ENCODE measurements around the gene C9orf153.
A peak's percentile ranks its signal among the peaks of the same experiment; 100 is the strongest.
"Not testable (repeated sequence)": the region's sequence is repeated elsewhere in the genome, so short reads cannot be mapped to it uniquely, and the experiment has no call there.

Gene C9orf153

DNA sequence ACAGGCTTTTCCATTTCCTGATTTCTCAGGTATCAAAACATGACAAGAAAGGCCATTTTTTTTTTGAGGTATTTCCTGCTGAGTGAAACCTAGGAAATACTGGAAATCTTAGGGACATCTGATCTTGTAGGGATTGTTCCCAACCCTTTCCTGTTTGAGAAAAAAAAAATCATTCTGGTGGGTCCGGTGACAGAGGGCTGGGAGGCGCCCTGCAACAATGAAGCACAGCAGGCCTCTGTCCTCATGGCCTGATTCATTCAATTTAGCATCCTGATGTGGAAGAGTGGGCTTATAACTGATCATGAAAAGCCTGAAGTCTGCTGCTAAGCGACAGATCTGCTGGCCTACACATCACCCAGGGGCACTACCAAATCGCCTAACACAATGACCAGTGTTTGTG lies 3.0 kb upstream of the C9orf153 start:
- no peak for DNase-seq

DNA sequence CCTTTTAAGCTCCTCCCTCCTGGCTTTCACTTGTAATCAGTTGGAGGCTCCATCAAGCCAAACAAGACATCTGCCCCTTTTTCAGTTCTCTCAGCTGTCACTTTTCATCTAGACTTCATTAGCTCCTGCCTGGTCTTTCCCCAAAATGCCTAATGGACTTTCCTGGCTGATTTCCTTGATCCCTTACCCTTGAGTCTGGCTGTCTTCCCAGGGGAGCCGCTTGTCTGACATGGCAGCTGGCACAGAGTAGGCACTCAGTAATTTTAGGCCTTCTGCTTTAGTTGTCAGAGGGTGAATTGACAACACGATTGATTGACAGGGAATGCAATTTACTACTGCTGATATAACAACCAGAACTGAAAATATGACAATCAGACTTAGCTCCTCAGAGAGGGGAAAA lies 2.1 kb downstream of the C9orf153 start:
- DNase-seq, result no peak

- DNase-seq, result no peak
These were observed 2.8 kb downstream of the C9orf153 start for GRCh38 chr9:86256653-86257052.

DNA sequence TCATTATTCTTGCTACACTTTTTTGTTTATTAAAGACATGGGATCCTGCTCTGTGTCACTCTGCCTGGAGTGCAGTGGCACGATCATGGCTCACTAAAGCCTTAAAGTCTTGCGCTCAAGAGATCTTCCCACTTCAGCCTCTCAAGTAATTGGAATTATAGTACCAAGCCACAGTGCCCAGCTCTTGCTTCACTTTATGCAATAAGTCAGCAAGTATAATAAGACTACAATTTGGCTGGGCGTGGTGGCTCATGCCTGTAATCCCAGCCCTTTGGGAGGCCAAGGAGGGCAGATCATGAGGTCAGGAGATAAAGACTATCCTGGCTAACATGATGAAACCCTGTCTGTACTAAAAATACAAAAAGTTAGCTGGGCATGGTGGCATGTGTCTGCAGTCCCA lies 5.9 kb downstream of the C9orf153 start:
- DNase-seq, result no peak

GRCh38 chr9:86252870-86253269 lies 6.6 kb downstream of the C9orf153 start:
- DNase-seq, result no peak

DNA sequence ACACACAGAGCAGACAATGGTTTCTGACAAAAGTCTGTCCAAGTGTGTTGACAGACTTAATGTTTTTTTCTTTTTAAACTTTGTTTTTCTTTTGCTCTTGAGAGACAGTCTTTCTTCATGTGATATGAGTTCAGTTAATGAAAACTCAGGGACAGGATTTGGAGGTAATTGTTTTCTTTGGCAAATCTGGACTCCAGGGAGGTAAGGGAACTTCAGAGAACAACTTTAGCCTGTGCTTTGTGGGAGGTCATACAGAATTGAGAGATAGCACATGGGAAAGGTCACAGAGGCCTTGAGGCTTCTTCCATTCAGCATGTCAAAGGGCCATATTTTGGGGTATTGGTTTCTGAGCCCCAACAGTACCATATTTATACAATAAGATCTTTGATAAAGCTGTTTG lies 9.3 kb downstream of the C9orf153 start:
- DNase-seq, result no peak

DNA sequence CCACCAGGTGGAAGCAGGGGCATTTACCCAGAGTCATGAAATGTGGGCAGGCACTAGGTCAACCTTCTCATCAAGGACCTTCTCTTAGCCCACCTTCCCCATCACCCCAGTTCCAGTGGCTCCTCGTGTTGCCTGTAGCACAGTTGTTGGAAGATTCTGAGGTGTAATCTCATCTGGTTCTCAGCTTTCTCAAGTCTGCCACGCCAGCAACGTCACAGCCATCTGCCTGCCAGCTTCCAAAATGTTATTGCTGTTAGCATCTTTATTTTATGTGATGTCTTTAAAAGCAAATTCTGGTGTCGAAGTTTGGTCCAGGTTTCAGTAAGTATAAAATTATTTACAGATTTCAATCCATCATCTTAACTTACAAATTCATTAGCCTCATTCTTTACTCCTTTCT lies 10.7 kb downstream of the C9orf153 start:
- no peak for DNase-seq

DNA sequence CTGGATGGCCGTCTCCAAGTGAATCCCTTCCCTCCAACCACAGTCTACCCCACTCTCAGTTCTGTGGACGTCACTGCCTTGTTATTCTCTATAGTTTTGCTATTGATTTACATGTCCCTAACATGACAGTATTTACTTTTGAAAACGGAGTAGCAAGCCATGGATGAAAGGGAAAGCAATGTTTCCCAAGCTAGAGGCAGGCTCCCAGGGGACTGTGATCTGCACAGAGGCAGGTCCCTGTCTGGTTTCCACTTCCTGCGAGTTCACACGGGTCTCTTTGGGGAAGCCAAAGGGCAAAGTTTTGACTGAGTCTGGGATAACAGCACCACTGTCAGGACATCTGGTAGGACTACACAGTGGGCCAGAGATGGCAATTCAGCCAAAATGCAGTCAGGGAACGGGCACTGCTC lies 12.7 kb downstream of the C9orf153 start:
- no peak for DNase-seq

- DNase-seq, result no peak
These were observed 17.4 kb downstream of the C9orf153 start for GRCh38 chr9:86242071-86242470.

DNA sequence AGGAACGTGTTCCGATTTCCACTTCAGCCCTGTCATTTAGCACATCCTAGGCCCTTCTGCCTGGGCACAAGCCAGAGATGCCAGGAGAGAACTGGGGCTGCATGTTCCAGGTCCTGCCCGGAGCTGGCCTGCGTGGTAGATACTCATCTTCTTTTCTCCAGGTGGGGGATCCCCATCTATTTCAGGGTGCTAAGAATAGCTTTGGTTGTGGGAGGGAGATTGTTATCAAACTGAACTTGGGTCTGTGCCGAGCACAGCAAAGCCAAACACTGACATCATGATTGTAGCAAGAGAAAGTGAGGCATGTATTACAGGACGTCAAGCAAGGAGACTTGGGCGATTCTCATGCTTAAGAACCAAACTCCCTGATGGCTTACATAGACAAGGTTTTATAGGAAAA lies 18.2 kb downstream of the C9orf153 start:
- no peak for DNase-seq

DNA sequence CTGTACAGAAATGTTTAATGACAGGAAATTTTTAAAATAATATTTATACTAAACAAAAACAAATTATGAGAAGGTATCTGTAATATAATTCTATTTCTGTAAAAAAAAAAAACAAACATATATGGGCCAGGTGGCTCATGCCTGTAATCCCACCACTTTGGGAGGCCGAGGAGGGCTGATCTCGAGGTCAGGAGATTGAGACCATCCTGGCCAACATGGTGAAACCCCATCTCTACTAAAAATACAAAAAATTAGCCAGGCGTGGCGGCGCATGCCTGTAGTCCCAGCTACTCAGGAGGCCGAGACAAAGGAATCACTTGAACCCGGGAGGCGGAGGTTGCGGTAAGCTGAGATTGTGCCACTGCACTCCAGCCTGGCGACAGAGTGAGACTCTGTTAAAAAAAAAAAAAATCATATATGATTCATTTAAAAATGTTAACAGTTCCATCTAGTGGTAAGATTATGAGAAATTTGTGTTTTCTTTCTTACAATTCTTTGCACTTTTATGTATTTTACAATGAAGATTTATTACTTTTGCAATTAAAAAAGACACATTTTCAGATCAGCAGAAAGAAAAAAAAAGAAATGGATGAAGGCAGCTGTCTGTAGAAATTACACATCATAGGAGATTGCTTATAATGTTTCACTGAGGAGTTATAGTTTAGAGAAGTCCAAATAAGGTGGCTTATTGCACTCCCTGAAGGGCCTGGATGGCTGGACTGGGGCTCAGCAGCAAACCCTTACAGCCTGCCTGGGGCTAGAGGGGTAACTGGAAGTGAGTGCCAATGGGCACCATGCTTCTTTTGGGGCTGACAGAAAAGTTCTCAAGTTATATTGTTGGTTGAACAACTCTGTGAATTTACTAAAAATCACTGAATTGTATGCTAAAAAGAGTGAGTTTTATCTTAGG lies 20.3 kb downstream of the C9orf153 start:
- DNase-seq, result no peak

DNA sequence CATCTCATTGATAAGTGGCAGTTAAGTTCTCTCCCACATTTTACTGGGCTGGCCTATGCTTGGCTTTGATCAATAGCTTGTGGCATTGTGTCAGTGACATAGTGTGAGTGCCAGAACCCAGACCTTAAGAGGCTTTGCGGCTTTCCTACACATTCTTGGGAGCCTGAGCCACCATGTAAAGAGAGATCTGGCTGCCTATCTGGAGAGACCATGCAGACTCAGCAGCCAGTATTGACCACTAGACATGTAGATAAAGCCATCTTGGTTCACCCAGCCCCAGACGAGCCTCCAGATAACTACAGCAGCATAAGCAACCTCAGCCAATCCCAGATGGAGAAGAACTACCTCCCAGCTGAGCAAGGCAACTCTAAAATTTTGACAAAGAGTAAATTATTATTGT lies 28.6 kb downstream of the C9orf153 start:
- DNase-seq, result no peak

DNA sequence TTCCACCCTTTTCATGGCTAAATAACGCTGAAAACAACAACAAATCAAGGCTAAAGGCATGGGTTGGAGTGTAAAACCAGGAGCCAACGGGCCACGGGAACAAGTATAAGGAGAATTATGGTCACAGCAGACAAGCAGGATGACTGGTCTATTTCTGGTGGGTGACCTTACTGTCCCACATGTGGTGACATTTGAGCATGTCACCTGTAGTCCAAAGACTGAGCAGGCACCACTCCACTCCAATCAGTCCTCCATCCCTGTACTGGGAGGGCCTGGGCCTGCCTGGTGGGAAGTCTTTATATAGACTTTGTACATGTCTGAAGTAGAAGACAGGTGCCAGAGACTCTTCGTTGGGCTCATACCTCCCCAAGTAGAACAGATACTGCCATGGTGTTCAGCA lies 36.8 kb downstream of the C9orf153 start:
- DNase-seq, result no peak

DNA sequence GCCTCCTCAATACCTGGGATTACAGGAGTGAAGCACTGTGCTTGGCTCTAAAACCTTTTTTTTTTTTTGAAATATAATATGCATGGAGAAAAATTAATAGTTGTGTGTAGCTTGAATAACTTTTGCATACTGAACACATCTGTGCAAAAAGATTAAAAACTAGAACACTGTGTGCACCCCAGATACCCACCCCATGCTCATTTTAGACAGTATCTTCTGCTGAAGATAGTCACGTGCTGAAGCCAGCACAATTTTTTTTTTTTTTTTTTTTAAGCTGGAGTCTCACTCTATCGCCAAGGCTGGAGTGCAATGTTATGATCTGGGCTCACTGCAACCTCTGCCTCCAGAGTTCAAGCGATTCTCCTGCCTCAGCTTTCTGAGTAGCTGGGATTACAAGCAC lies 39.9 kb downstream of the C9orf153 start:
- DNase-seq, result no peak

DNA sequence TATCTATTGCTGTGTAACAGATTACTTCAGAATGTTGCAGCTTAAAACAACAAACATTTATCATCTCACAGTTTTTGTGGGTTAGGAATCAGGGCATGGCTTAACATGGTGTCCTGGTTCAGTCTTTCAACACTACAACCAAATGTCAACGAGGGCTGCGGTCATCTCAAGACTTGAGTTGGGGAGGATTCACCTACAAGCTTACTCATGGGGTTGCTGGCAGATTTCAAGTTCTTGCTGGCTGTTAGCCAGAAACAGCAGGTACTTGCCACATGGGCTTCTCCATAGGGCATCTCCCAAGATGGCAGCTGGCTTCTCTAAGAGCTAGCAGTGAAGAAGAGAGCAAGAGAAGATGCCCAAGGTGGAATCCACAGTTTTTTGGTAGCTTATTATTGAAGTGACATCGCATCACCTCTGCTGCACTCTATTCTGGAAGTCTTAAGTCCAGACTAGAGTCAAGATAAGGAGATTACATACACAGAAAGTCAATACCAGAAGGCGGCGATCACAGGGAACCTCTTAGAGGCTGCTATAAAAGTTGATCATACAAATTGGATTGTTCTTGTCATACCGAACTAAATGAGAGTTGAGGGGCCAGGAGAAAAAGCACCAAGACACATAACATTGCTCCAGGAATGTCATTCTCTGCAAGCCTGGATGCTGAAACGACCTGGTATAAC lies 42.2 kb downstream of the C9orf153 start:
- DNase-seq, result no peak

DNA sequence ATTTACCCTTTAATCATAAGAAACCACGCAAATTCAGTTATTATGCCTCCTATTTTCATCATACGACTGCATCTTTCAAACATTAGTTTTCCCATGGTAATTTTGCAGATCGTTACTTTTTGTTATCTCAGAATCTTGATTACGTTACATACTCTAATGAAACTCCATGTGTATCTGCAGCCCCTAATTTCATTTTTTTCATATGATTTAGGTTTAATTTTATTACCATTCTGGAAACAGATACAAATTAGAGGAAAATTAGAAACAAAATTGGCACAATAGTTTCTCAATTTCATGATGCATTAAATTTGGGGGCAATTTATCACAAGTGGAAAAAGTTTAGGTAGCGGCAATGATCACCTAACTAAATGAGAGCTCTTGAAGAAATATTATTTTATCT lies 52.3 kb downstream of the C9orf153 start:
- DNase-seq, result no peak

DNA sequence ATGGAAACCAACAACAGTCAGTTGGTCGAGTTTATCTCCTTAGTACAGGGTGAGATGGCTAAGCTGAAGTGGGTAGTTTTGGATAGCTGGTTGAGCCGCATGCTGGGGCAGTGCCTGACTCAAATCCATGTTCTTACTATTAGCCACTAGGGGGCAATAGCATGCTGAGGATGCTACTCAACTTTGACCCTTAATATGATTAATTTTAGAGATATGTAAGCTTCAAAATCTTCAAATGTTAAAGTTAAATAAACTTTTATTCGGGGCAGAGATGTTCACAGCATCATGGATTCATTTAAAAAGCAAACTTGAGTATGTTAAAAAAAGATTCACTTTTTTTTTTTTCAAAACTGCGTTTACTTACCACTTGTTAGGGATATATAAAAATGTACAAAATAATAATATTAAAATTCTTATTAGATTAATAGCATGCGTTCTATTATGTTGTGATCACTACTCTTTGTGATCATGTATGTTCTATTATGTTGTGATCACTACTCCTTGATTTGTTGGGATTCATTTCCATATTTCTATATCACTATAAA lies 57.0 kb downstream of the C9orf153 start:
- peak; percentile 19 for DNase-seq

DNA sequence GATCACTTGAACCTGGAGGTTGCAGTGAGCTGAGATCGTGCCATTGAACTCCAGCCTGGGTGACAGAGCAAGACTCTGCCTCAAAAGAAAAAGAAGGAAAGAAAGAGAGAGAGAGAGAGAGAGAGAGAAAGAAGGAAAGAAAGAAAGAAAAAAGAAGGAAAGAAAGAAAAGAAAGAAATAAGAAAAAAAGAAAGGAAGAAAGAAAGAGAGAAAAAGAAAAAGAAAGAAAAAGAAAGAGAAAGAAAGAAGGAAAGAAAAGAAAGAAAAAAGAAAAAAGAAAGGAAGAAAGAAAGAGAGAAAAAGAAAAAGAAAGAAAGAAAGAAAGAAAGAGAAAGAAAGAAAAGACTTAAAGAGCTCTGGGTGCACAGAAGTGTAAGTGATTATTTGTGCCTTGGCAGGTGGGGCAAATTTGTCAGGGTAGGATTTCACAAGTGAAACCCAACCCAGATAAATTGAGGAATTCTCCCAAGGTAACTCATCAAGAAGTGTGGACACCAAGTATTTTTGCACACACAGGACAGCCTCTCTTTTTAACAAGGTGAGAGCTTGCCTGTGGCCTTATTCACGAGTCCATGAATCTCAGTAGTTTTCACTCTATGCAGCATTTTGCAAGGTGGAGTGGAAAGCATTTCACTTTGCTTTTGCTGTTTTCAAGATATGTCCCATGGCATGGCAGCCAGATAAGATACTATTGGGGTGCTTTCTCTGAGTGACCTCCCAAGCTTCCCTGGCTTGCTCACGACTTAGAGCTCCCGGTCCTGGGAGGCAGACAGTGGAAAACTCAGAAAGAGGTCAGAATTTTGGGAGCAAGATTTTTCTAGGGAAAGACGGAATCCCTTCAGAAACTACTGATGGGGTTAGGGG lies 57.8 kb downstream of the C9orf153 start:
- DNase-seq, result no peak

DNA sequence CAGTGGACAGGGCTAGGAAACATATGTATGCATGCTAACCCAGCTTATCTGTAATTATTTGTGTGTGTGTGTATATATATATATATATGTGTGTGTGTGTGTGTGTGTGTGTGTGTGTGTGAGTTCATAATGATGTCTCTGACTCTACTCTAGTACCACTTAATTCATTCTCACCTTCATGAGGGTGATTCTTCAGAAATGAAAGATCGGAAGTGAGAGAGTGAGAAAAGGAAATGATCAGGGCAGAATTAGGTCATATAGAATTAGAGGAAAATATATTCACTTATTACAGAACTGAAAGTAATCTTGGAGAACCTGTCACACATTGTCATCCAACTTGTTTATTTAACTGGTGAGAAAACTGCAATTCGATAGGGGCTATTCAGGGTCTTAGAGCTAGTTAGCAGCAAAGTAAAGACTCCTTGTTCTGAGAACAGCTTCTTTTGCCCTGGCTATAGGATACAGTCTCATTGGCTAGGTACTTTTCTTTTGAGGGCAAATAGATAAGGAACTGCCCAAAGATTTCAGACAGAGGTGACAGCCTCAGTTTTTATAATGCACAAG lies 58.8 kb downstream of the C9orf153 start:
- no peak for DNase-seq

DNA sequence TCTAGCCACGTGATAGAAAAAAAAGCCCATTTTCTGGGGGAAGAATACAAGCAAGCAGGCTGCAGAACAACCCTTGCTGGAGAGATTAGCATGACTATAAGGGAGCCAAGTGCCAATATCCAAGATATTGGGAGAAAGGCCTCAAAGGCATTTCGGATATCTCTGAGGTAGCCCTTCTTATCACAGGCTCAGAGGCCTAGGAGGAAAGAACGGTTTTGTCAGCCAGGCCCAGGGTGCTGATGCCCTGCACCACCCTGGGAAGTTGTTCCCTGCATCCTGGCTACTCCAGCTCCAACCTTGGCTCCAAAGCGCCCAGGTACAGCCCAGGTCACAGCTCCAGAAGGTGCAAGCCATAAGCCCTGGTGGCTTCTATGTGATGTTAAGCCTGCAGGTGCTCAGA lies 66.4 kb downstream of the C9orf153 start:
- no peak for DNase-seq

GRCh38 chr9:86190700-86191099 lies 68.8 kb downstream of the C9orf153 start:
- DNase-seq, result not testable (repeated sequence)

- no peak for DNase-seq
These were observed 72.3 kb downstream of the C9orf153 start for GRCh38 chr9:86187121-86187520.

DNA sequence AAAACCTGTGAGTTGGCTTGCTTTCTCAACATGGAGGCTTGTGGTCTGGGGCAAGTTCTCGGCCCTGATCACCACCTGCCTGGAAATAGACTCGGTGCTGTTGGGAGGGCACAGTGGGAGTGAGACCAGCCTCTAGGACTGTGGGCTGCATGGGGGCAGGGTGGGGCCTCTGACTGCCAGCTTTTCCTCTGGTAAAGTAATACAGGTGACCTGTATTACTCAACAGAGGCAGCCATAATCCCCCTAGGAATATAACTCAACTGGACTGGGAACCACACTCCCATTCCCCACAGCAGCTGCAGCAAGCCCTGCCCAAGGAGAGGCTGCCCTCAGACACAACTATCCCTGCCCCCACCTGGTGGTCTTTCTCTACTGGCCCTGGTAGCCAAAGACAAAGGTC lies 72.8 kb downstream of the C9orf153 start:
- DNase-seq, result no peak

Measured in CD4-positive, alpha-beta T cell treated with Interleukin-6 for 4 hours (primary cell).